Astrocyte (in vitro differentiated cells and primary cell): ENCODE results near the gene MICALL2.

ENCODE experiments used
- EZH2 ChIP-seq: IDR thresholded peaks from 2 replicates; pipeline ENCODE4 v1.6.1; 2012; ENCODE audit warnings: mild to moderate bottlenecking, low read length, inconsistent platforms; ENCODE audit not compliant: insufficient read depth
- TF ChIP-seq, protein P1 (sequence below): IDR thresholded peaks from 2 replicates; pipeline ENCODE4 v1.5.1; 2011; ENCODE audit warnings: low read depth, mild to moderate bottlenecking, inconsistent platforms, low read length, moderate library complexity; ENCODE audit not compliant: insufficient read depth

DNA sequence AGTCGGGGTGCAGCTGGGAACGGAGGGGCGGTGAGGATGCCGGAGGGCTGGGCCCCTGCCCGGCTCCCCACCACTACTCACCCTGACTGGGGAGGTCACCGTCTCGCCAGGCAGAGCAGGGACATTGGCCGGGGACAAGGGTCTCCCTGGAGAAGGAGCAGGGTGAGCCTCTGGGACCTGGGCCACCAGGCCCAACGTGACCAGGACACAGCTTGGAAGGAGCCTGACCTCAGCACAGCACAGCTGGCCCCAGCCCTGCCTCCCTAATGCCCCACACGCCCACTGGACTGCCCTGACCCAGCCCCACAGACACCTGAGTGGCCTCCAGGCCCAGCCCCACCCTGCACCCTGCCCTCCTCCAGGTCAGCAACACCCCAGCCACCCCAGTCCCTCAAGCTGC, 21.1 kb downstream of the MICALL2 start:
- TF ChIP-seq, protein P1, sequence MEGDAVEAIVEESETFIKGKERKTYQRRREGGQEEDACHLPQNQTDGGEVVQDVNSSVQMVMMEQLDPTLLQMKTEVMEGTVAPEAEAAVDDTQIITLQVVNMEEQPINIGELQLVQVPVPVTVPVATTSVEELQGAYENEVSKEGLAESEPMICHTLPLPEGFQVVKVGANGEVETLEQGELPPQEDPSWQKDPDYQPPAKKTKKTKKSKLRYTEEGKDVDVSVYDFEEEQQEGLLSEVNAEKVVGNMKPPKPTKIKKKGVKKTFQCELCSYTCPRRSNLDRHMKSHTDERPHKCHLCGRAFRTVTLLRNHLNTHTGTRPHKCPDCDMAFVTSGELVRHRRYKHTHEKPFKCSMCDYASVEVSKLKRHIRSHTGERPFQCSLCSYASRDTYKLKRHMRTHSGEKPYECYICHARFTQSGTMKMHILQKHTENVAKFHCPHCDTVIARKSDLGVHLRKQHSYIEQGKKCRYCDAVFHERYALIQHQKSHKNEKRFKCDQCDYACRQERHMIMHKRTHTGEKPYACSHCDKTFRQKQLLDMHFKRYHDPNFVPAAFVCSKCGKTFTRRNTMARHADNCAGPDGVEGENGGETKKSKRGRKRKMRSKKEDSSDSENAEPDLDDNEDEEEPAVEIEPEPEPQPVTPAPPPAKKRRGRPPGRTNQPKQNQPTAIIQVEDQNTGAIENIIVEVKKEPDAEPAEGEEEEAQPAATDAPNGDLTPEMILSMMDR, result no peak
- no peak for TF ChIP-seq EZH2
